CD4-positive, alpha-beta T cell treated with Interleukin-2 at 100 ng/mL for 4 hours (primary cell): ENCODE results near the gene IRX4.

Source experiments
- DNase-seq: peaks from one replicate; pipeline ENCODE4 v3.0.0-alpha.2; 2020; ENCODE audit warnings: low spot score

The IRX4 gene

DNA sequence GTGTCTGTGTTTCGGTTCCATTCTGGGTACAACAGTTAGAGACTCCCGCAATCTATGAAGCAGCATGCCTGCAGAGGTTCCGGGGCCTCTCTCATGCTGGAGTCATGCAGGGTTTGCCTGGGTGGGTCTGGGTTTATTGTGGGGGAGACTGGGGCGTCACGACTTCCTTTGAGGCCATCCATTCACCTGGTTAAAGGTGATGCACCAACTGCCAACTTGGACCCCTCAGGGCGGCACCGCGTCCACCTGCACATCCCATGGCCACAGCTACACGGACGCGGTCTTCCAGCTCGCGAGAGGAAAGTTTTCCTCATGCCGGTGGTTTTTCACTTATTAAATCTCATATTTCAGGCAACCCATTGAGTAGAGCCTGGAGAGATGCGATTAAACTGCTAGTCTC is 30.9 kb upstream of the IRX4 start:
- no peak for DNase-seq

DNA sequence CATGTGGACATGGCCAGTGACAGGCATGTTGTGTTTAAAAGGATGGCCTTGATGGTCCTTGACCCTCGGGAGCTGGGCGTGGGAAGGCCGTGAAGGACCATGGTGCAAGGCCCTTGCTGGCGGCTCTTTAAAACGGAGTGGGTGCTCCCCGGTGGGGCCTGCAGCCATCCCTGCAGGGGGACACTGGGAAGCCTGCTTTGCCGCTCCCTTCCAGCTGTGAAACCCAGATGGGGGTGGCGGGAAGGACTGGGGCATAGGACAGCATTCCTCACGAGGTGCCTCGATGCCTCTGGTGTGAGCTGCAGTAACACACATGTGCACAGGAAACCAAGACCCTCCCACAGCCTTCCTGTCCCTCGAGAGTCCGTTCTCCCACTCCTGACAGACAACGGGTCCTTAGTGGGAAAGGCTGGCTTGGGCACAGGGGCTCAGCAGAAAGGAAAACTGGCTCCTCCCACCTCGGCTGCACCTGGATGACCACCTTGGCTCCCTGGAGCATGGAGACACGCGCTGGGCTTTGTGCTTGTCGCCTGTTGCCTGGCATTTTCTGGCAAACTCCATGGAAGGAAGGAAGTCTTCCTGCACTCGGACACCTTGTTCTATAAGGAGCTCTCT is 30.3 kb upstream of the IRX4 start:
- no peak for DNase-seq

GRCh38 chr5:1911773-1912235 is 29.1 kb upstream of the IRX4 start:
- no peak for DNase-seq

DNA sequence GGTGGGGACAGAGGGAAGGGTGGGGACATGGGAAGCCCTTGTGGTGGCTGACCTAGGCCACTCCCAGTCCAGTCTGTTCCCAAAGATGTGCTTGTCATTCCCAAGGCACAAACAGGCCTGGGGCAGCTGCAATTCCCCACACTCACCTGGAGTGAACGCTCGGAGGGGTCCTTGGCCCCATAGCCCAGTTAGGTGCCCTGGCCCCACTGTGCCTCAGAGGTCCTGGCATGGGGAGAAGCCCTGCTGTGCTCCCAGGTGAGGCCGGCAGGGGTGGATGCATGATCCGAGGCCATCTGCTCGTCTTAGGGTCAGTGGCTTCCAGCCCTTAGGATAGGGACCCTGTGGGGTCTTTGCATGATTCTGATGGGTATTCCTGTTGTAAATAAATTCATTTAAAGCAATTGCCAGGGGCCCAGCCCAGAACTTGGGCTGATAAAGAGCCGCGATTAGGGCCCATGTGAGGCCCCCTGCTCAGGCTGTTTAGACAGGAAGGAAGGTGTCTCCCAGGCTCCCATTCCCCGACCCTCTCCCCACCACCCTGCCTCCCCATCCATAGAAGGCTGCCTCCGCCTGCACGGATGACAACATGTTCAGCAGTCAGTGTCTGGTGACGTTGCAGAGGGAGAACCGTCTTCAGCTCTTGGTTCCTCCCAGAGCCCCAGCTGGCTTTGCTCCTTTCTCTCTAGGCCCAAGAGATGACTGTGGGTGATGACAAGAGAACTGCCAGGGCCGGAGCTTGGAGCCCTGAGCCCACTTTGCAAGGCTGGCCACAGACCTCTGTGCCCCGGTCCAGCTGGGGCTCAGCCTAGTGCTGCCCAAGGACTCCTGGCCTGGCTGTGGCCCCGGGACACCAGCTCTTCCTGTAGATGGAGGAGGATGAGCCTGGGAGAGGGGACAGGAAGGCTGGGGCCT is 28.4 kb upstream of the IRX4 start:
- no peak for DNase-seq

GRCh38 chr5:1910081-1910760 is 27.5 kb upstream of the IRX4 start:
- no peak for DNase-seq

DNA sequence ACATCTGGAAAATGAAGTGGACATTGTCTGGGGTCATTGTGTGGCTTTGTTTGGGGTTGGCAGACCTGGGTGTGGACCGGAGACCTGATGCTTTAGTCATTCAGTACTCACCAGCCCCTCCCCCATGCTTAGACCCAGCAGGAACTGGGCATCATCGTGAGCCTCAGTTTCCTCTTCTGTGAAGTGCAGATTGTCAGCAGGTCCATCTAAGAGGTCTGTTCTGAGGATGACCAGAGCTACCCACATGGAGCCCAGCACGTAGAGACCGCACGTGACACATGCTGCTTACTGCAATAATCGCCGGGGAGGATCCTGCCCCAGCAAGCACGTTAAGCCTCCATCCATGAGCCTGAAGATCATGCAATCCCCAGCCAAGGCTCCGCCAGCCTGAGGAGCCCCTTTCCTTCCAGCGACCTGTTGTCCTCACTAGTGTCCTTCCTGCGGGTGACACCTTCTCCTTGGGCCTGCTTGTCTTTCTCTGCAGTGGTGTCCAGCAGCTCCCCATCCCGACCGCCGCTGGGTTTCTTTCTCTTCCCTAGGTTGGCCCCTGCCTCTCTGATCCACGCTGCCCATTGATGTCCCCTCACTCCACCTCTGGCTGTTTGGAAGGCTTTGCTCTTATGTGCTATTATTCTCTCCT is 26.7 kb upstream of the IRX4 start:
- no peak for DNase-seq

DNA sequence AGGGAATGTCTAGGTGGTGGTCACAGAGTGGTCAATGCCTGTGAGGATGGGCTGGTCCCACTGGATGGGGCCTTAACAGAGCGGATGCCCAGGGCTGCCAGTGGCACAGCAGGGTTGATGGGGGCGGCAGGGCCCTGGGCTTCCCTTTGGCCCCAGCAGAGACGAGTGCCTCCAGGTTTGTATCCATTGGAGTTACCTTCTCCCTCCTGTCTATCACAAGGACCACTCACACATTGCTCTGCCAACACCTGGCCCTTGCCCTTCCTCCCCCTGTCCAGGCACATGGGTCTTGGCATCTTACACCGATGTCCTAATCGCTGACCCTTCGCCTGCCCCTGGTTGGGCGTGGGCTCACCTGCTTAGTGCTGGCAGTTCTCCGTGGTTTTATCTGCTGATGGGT is 26.2 kb upstream of the IRX4 start:
- DNase-seq = no peak

- DNase-seq = no peak
Observed at GRCh38 chr5:1907616-1908015, 24.9 kb upstream of the IRX4 start.

DNA sequence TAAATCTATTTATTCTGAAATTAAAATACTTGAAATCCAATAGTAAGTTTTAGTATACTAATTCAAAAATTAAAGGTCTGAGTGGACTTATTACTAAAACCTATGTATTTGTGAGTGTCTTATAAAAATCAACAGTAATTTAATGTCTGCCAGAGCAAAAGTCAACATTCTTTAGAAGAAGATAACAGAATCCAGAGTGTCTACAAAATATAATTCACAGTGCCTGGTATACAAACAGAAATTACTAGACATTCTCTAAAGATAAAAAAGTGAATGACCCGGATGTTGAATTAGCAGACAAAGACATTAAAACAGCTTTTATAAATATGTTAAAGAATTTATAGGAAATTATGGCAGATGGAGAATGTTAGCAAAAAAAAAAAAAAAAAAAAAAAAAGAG is 22.4 kb upstream of the IRX4 start:
- no peak for DNase-seq

- no peak for DNase-seq
Observed at GRCh38 chr5:1901983-1902382, 19.3 kb upstream of the IRX4 start.

DNA sequence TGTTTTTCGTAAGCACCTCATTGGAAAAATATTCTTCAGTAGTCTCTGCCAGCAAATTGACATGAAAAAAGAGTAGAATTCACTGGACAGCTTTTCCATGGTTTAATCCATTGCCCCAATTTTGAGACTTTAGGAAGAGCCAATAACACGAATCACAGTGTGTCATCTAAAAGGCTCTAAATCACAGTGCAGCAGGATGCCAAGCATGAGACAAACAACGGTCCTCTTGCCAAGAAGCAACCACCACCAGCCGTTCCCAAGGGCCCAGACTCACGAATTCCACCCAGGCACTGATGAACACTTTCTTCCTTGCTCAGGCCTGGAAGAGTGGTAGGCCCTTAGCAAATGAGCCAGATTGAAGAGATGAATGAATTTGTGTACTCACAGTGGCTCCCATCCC is 18.3 kb upstream of the IRX4 start:
- DNase-seq = no peak

DNA sequence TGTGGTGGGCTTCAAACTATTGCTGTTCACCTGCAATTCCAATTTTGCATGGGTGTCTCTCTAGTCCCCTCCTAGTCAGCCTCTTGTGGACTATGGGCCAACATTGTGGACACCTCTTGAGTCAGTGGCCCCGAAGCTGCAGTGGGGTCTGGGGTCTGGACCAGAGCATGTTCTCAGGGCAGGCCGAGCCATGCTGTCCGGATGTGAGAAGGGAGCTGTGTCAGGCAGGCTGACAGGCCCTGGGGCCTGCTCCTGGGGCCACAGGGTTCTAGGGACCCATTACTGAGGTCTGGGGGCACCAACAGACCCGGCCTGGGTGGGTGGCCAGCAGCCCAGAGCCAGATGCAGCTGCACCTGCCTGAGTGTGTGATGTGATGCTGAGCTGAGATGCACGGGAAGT is 16.5 kb upstream of the IRX4 start:
- no peak for DNase-seq

- DNase-seq = no peak
Observed at GRCh38 chr5:1897816-1898450, 15.2 kb upstream of the IRX4 start.

- DNase-seq = no peak
Observed at GRCh38 chr5:1897386-1897785, 14.7 kb upstream of the IRX4 start.

- DNase-seq = no peak
Observed at GRCh38 chr5:1896602-1897376, 14.1 kb upstream of the IRX4 start.

DNA sequence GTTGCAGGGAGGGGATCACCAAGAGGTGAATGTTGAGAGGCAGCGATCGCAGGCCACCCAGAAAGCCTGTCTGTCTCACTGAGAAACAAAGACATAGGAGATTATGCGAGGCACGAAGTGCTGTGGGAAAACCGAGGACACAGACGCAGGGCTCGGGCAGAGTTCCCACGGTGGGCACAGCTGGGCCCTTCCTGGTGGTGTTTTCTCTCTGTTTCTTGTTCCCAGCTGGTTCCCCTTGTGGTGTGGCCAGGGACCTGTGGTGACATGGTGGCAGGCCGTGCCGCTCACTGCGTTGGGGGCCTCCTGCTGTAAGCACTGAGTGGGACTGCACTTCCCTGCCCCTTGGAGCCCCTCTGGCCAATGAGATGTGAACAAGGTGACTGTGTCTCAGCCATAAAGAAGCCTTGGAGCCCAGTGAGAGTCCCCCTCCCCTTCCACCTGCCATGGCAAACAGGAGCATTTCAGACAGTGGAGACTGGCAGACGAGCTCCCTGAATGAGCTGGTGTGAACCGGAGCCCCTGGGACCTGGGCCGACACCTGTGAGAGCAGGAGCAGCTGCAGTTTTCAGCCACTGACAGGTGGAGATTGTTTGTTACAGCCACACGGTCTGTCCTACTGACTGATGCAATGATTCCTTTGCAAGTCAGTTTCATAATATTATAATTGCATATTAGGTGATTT is 13.2 kb upstream of the IRX4 start:
- DNase-seq = no peak

DNA sequence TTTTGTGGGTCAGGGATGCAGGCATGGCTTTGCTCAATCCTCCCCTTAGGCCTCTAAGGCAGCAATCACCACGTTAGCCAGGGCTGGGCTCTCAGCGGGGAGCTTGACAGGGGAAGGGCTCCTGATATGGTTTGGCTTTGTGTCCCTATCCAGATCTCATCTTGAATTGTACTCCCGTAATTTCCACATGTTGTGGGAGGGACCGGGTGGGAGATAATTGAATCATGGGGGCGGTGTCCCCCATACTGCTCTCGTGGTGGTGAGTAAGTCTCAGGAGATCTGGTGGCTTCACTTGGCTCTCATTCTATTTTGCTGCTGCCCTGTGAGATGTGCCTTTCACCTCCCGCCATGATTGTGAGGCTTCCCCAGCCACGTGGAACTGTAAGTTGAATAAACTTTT is 11.5 kb upstream of the IRX4 start:
- no peak for DNase-seq

GRCh38 chr5:1893754-1894153 is 11.0 kb upstream of the IRX4 start:
- no peak for DNase-seq

DNA sequence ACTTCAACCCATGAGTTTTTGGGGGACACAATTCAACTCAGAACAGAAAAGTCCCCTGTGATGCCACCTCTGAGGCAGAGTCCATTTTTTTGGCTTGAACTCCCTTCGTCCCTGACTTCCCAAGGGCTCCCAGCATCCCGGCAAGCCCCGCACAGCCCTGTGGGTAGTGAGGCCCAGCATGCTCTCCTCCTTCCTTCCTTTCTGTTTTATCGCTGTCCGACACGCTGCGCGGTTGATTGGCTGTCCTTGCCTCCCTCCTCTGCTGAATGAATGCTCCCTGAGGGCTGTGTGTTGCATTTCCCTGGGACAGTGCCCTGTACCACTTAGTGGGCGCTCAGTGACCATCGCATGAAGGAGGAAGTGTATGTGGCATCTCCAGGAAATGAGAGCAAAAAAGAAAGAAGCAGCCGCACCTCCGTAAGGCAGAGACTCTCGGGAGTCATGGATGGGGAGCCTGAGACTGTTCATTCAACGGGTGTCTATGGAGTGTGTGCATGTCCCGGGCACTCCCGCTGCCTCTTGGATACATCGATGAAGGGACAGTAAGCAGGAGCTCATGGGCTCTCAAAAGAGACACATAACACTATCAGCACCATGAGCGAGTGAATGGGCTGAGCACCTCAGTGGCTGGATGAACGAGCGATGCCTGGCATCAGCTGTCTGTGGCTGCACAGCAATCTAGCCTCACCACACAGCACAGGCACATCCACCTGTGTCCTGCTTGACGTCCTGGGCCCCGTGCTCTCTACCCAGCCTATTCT is 10.1 kb upstream of the IRX4 start:
- no peak for DNase-seq

- DNase-seq = no peak
Observed at GRCh38 chr5:1892211-1892610, 9.5 kb upstream of the IRX4 start.
